Rectal smooth muscle tissue (tissue), 1 donor: ENCODE results near the gene TRPV4.
"Not testable (repeated sequence)": the region's sequence is repeated elsewhere in the genome, so short reads cannot be mapped to it uniquely, and the experiment has no call there.

Source experiments
- H3K27ac ChIP-seq: one replicate; pipeline ENCODE4 v1.7.0; 2013; ENCODE audit warnings: low read depth, low read length, inconsistent platforms
- H3K27me3 ChIP-seq: one replicate; pipeline ENCODE4 v1.7.0; 2013; ENCODE audit warnings: low read length; ENCODE audit not compliant: control insufficient read depth, insufficient read depth
- H3K36me3 ChIP-seq: one replicate; pipeline ENCODE4 v1.7.0; 2013; ENCODE audit warnings: low read length; ENCODE audit not compliant: control insufficient read depth, insufficient read depth
- H3K4me1 ChIP-seq: one replicate; pipeline ENCODE4 v1.7.0; 2013; ENCODE audit warnings: low read length; ENCODE audit not compliant: control insufficient read depth, insufficient read depth
- H3K4me3 ChIP-seq: one replicate; pipeline ENCODE4 v1.7.0; 2013; ENCODE audit warnings: low read length
- H3K9ac ChIP-seq: one replicate; pipeline ENCODE4 v1.7.0; 2013; ENCODE audit warnings: low read length

Gene TRPV4

GRCh38 chr12:109871668-109872314 is 38.6 kb upstream of the TRPV4 start:
- Histone ChIP-seq H3K4me3 (no peak overlapping the region), H3K4me1 (no peaks in the 10 kb centered on the region), H3K27ac (no peak overlapping the region), H3K36me3 (no peaks in the 10 kb centered on the region), H3K9ac (no peak overlapping the region), H3K27me3 (no peaks in the 10 kb centered on the region)

- Histone ChIP-seq H3K9ac (no peak overlapping the region), H3K36me3 (no peaks in the 10 kb centered on the region), H3K27ac (no peak overlapping the region), H3K27me3 (no peaks in the 10 kb centered on the region), H3K4me3 (no peak overlapping the region), H3K4me1 (no peaks in the 10 kb centered on the region)
These were observed 37.5 kb upstream of the TRPV4 start for GRCh38 chr12:109870648-109871047.

GRCh38 chr12:109868182-109869051 is 35.2 kb upstream of the TRPV4 start:
- no peak overlapping the region for H3K27ac ChIP-seq
- H3K4me3 ChIP-seq = no peak overlapping the region
- no peaks in the 10 kb centered on the region for H3K4me1 ChIP-seq
- no peaks in the 10 kb centered on the region for H3K36me3 ChIP-seq
- H3K9ac ChIP-seq = no peak overlapping the region
- H3K27me3 ChIP-seq = no peaks in the 10 kb centered on the region

GRCh38 chr12:109864916-109865315 is 31.7 kb upstream of the TRPV4 start:
- Histone ChIP-seq H3K9ac (no peak overlapping the region), H3K27ac (no peak overlapping the region), H3K27me3 (no peaks in the 10 kb centered on the region), H3K4me3 (peak overlapping the region; percentile 19), H3K4me1 (no peaks in the 10 kb centered on the region), H3K36me3 (no peaks in the 10 kb centered on the region)

GRCh38 chr12:109863847-109864712 is 30.9 kb upstream of the TRPV4 start:
- H3K36me3 ChIP-seq = no peaks in the 10 kb centered on the region
- H3K4me3 ChIP-seq = peak overlapping the region; percentile 19
- H3K27ac ChIP-seq = peak overlapping the region; percentile 14
- H3K4me1 ChIP-seq = no peaks in the 10 kb centered on the region
- H3K27me3 ChIP-seq = no peaks in the 10 kb centered on the region
- H3K9ac ChIP-seq = no peak overlapping the region

- not testable (repeated sequence) for H3K27me3 ChIP-seq, H3K9ac ChIP-seq, H3K4me1 ChIP-seq, H3K4me3 ChIP-seq, H3K27ac ChIP-seq
- H3K36me3 ChIP-seq = peaks cover 12% of the 10 kb centered on the region
These were observed 29.3 kb upstream of the TRPV4 start for GRCh38 chr12:109862491-109862890.

GRCh38 chr12:109861689-109862314 is 28.6 kb upstream of the TRPV4 start:
- Histone ChIP-seq H3K4me1 (no peaks in the 10 kb centered on the region), H3K27me3 (no peaks in the 10 kb centered on the region), H3K36me3 (peaks cover 17% of the 10 kb centered on the region), H3K4me3 (no peak overlapping the region), H3K9ac (no peak overlapping the region), H3K27ac (no peak overlapping the region)

- Histone ChIP-seq H3K4me3 (no peak overlapping the region), H3K27ac (no peak overlapping the region), H3K9ac (no peak overlapping the region), H3K36me3 (peaks cover 17% of the 10 kb centered on the region), H3K27me3 (no peaks in the 10 kb centered on the region), H3K4me1 (no peaks in the 10 kb centered on the region)
These were observed 27.8 kb upstream of the TRPV4 start for GRCh38 chr12:109860977-109861376.

GRCh38 chr12:109858764-109859163 is 25.6 kb upstream of the TRPV4 start:
- H3K4me1 ChIP-seq = no peaks in the 10 kb centered on the region
- no peak overlapping the region for H3K9ac ChIP-seq
- H3K27me3 ChIP-seq = no peaks in the 10 kb centered on the region
- H3K27ac ChIP-seq = no peak overlapping the region
- peaks cover 17% of the 10 kb centered on the region for H3K36me3 ChIP-seq
- H3K4me3 ChIP-seq = no peak overlapping the region

- Histone ChIP-seq H3K36me3 (peaks cover 17% of the 10 kb centered on the region), H3K27ac (no peak overlapping the region), H3K4me3 (no peak overlapping the region), H3K9ac (no peak overlapping the region), H3K4me1 (no peaks in the 10 kb centered on the region), H3K27me3 (no peaks in the 10 kb centered on the region)
These were observed 24.5 kb upstream of the TRPV4 start for GRCh38 chr12:109857715-109858114.

- Histone ChIP-seq H3K36me3 (peaks cover 20% of the 10 kb centered on the region), H3K9ac (no peak overlapping the region), H3K27ac (no peak overlapping the region)
These were observed 22.2 kb upstream of the TRPV4 start for GRCh38 chr12:109855377-109855776.

GRCh38 chr12:109850518-109850917 is 17.3 kb upstream of the TRPV4 start:
- H3K4me1 ChIP-seq, H3K4me3 ChIP-seq, H3K27me3 ChIP-seq, H3K27ac ChIP-seq, H3K9ac ChIP-seq, H3K36me3 ChIP-seq: not testable (repeated sequence)

More at GRCh38 chr12:109855377-109855776, 22.2 kb upstream of the TRPV4 start:
- H3K27me3 ChIP-seq = no peaks in the 10 kb centered on the region
- H3K4me1 ChIP-seq = no peaks in the 10 kb centered on the region
- H3K4me3 ChIP-seq = no peak overlapping the region
